Transverse colon (tissue), 4 donors: ENCODE results near the gene DYNC2H1. TPM values are rescaled to one million over a fixed set of nuclear protein-coding genes. Genes with fewer than 3 reads are reported as not detected.

Experiments used
- DNase-seq: peaks from one replicate; pipeline ENCODE4 v3.0.0-alpha.2; 2019
- H3K27ac ChIP-seq, 4 donors: fragments of 200-600 bp; sonication (generic); 2 replicates each; pipeline ENCODE4 v1.5.1; 2016 to 2018; ENCODE audit warnings: inconsistent platforms in 4 of 4
- H3K27me3 ChIP-seq: fragments of 200-600 bp; sonication (generic); 2 replicates; pipeline ENCODE4 v1.5.1; 2017; ENCODE audit warnings: inconsistent platforms
- H3K36me3 ChIP-seq, 4 donors: fragments of 200-600 bp; sonication (generic); 2 replicates each; pipeline ENCODE4 v1.5.1; 2017 to 2019; ENCODE audit warnings: inconsistent platforms in 4 of 4
- H3K4me1 ChIP-seq, 4 donors: fragments of 200-600 bp; sonication (generic); 2 replicates each; pipeline ENCODE4 v1.5.1; 2017 to 2020; ENCODE audit warnings: inconsistent platforms in 4 of 4
- H3K4me3 ChIP-seq, 4 donors: fragments of 200-600 bp; sonication (generic); 1 replicate in 1 of 4; 2 replicates in 3 of 4; pipeline versions ENCODE4 v1.5.1 to v1.6.1; 2017 to 2019; ENCODE audit warnings: inconsistent platforms in 4 of 4
- H3K9me3 ChIP-seq, 2 donors: fragments of 200-600 bp; sonication (generic); 2 replicates each; pipeline ENCODE4 v1.5.1; 2017 to 2019; ENCODE audit warnings: inconsistent platforms in 2 of 2
- EP300 ChIP-seq: sonication (generic); formaldehyde crosslinking; IDR thresholded peaks from one replicate; pipeline ENCODE4 v1.6.1; 2017; ENCODE audit warnings: antibody characterized with exemption, low read depth
- POLR2A ChIP-seq: fragments of 450-650 bp; IDR thresholded peaks from one replicate; pipeline ENCODE4 v1.6.1; 2016; ENCODE audit warnings: antibody characterized with exemption, mild to moderate bottlenecking, moderate library complexity
- POLR2AphosphoS5 ChIP-seq, 3 donors: sonication (generic); formaldehyde crosslinking; IDR thresholded peaks; one replicate each; pipeline ENCODE4 v1.6.1; 2016; ENCODE audit warnings: antibody characterized with exemption in 3 of 3
- WGBS, 2 donors: methylation state at CpG; one replicate each; pipeline ENCODE4 v1.1.5; 2018; ENCODE audit warnings: low coverage in 1 of 2; 5-methylcytosine and 5-hydroxymethylcytosine counted together
- in situ Hi-C, 4 donors: fragments of 200-750 bp; cut with MboI; loops; one replicate each; pipeline versions ENCODE4 v1.15.0 to v1.15.1; 2017; ENCODE audit warnings: low sequenced_read_pairs in 3 of 4, low pct_ligation_motif_present in 1 of 4, low pct_unique_long_range_greater_than_20kb in 1 of 4
- intact Hi-C: fragments of 100-400 bp; cut with DNase I; formaldehyde crosslinking; loops from one replicate; pipeline ENCODE4 v1.15.1; 2023; ENCODE audit warnings: low total_unique reads
- total RNA-seq, 4 donors: library from RNA; depleted of rRNA; stranded (reverse); fragments of >200 nt; gene quantifications; one replicate each; pipeline ENCODE4 v1.1.0, GENCODE V29; 2016
- TF ChIP-seq, protein P1 (sequence below), 5 experiments: fragments of 200-600 bp in 3 of 5; fragments of 450-650 bp in 2 of 5; sonication (generic) in 3 of 5; IDR thresholded peaks; 1 replicate in 2 of 5; 2 replicates in 3 of 5; pipeline ENCODE4 v1.5.1; 2016 to 2017; ENCODE audit warnings: antibody characterized with exemption in 5 of 5, inconsistent platforms in 3 of 5, mild to moderate bottlenecking in 2 of 5, moderate library complexity in 1 of 5

The DYNC2H1 gene
- total RNA-seq, 4 donors from 2014 or later, result 4.2 to 10.8 (median 4.7) TPM

DNA sequence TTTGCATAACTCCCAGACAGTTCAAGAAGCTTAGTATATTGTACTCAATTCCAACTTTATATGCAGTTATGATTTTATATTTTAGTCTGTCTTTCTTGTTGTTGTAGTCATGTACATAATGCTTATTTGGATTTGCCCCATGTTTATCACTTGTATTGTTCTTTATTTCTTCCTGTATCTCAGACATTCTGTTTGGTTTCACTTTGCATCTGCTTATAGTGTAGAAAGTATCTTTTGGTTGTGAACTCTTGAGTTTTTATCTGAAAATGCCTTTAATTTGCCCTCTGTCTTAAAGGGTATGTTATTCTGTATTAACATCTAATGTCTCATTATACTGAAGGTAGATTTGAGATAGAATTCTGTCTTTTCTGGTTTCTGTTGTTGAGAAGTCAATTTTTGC, 275.4 kb downstream of the DYNC2H1 start:
- DNase-seq, result no peak
- in situ Hi-C loops (no loop called here), intact Hi-C loops (no loop called here)
- Histone ChIP-seq H3K27ac (no peak overlapping the region), H3K36me3 (no peaks in the 10 kb centered on the region), H3K9me3 (no peaks in the 10 kb centered on the region), H3K4me1 (no peaks in the 10 kb centered on the region), H3K27me3 (no peaks in the 10 kb centered on the region), H3K4me3 (no peak overlapping the region)
- TF ChIP-seq POLR2AphosphoS5 (IDR thresholded peaks at IDR 0.05) (no peak), POLR2A (no peak), EP300 (no peak)
- TF ChIP-seq, protein P1, sequence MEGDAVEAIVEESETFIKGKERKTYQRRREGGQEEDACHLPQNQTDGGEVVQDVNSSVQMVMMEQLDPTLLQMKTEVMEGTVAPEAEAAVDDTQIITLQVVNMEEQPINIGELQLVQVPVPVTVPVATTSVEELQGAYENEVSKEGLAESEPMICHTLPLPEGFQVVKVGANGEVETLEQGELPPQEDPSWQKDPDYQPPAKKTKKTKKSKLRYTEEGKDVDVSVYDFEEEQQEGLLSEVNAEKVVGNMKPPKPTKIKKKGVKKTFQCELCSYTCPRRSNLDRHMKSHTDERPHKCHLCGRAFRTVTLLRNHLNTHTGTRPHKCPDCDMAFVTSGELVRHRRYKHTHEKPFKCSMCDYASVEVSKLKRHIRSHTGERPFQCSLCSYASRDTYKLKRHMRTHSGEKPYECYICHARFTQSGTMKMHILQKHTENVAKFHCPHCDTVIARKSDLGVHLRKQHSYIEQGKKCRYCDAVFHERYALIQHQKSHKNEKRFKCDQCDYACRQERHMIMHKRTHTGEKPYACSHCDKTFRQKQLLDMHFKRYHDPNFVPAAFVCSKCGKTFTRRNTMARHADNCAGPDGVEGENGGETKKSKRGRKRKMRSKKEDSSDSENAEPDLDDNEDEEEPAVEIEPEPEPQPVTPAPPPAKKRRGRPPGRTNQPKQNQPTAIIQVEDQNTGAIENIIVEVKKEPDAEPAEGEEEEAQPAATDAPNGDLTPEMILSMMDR (IDR thresholded peaks at IDR 0.05), result no peak

GRCh38 chr11:103395612-103396011, 286.4 kb downstream of the DYNC2H1 start:
- intact Hi-C loops (no loop called here), in situ Hi-C loops (no loop called here)
- 61 to 79% methylated on average over 2 of the region's 2 CpGs for WGBS, 2 donors
- Histone ChIP-seq H3K4me1 (no peaks in the 10 kb centered on the region), H3K4me3 (no peak overlapping the region), H3K9me3 (no peaks in the 10 kb centered on the region), H3K27me3 (no peaks in the 10 kb centered on the region), H3K27ac (no peak overlapping the region), H3K36me3 (no peaks in the 10 kb centered on the region)
- no peak for DNase-seq
- TF ChIP-seq POLR2AphosphoS5 (IDR thresholded peaks at IDR 0.05), result no peak

- intact Hi-C loops, result no loop called here
- WGBS, 2 donors, result 86 to 92% methylated on average over 2 of the region's 2 CpGs
- DNase-seq, result no peak
- TF ChIP-seq POLR2A (no peak), EP300 (no peak), POLR2AphosphoS5 (IDR thresholded peaks at IDR 0.05) (no peak)
- TF ChIP-seq, protein P1 (IDR thresholded peaks at IDR 0.05), result no peak
- Histone ChIP-seq H3K9me3 (no peaks in the 10 kb centered on the region), H3K36me3 (no peaks in the 10 kb centered on the region), H3K4me3 (no peak overlapping the region), H3K27ac (no peak overlapping the region), H3K4me1 (no peaks in the 10 kb centered on the region), H3K27me3 (no peaks in the 10 kb centered on the region)
- in situ Hi-C loops, result no loop called here
Measured at GRCh38 chr11:103396237-103396636, 287.0 kb downstream of the DYNC2H1 start.

GRCh38 chr11:103397369-103397768, 288.1 kb downstream of the DYNC2H1 start:
- no peak for DNase-seq

GRCh38 chr11:103398829-103399228, 289.6 kb downstream of the DYNC2H1 start:
- H3K4me1 ChIP-seq, result no peaks in the 10 kb centered on the region
- DNase-seq, result no peak
- no peaks in the 10 kb centered on the region for H3K27me3 ChIP-seq
- intact Hi-C loops, result no loop called here
- H3K27ac ChIP-seq, result no peak overlapping the region
- WGBS, 2 donors, result 62 to 81% methylated on average over 5 to 6 of the region's 6 CpGs
- in situ Hi-C loops, result no loop called here
- no peaks in the 10 kb centered on the region for H3K9me3 ChIP-seq
- TF ChIP-seq, protein P1 (IDR thresholded peaks at IDR 0.05), result no peak
- no peaks in the 10 kb centered on the region for H3K36me3 ChIP-seq
- no peak overlapping the region for H3K4me3 ChIP-seq

More at GRCh38 chr11:103397369-103397768, 288.1 kb downstream of the DYNC2H1 start:
- in situ Hi-C loops (no loop called here), intact Hi-C loops (no loop called here)
- TF ChIP-seq POLR2A, result no peak
- TF ChIP-seq, protein P1 (IDR thresholded peaks at IDR 0.05), result no peak
- no peak for TF ChIP-seq POLR2AphosphoS5 (IDR thresholded peaks at IDR 0.05)
- TF ChIP-seq EP300, result no peak
- H3K36me3 ChIP-seq, result no peaks in the 10 kb centered on the region
- 29 to 64% methylated on average over 2 of the region's 2 CpGs for WGBS, 2 donors
- no peaks in the 10 kb centered on the region for H3K9me3 ChIP-seq
- H3K4me1 ChIP-seq, result no peaks in the 10 kb centered on the region
- no peak overlapping the region for H3K27ac ChIP-seq
- H3K27me3 ChIP-seq, result no peaks in the 10 kb centered on the region
- H3K4me3 ChIP-seq, result no peak overlapping the region
